ENCODE measurements around the gene APOA4. TPM values are rescaled to one million over a fixed set of nuclear protein-coding genes. Genes with fewer than 3 reads are reported as not detected.

APOA4 gene
- total and polyA plus RNA-seq, 2 of the 13 experiments (the other 11 are each of a cell fraction or from before 2014, with no cell fraction given): 3.8 to 7.2 TPM

DNA sequence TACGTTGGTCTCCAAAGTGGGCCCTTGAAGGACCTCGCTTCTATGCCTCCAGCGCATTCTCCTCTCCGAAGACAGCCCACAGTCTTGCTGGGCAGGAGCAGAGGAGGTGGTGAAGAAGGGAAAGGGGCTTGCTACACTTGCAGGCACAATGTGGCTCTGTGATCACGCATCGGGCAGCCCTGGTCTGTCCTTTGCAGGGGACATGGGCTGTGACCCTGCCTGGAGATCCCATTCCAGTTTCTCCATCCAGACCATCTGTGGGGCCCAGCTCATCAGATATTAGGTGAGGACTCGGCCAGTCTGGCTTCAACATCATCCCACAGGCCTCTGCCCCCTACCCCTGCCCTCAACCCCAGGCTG, 13.5 kb upstream of the APOA4 start (continued):
- peak; percentile 10; the same call in 1 of the 2 replicates for TF ChIP-seq ISL2 (CRISPR knock-in tag; IDR thresholded peaks at IDR 0.05)
- 0 out of 2 replicates have a peak, but pooled peaks have one; percentile 7 for TF ChIP-seq GFI1 (CRISPR knock-in tag; IDR thresholded peaks at IDR 0.05; ENCODE audit: borderline replicate concordance)

GRCh38 chr11:116835791-116836631, 12.9 kb upstream of the APOA4 start:
- under 1% methylated on average over 18 of the region's 57 CpGs for WGBS (ENCODE audit: low lambda C conversion rate)
- Histone ChIP-seq H2AFZ (ENCODE audit: low read length) (no peak overlapping the region), H3K36me3 (replicated peaks in 1 of 2; ENCODE audit: control insufficient read depth in 1 of 2, insufficient read depth in 2 of 2, low read length in 2 of 2) (no peaks in the 10 kb centered on the region; a peak in 2 of 5 replicates), H3K4me2 (ENCODE audit: low read depth, low read length) (peak overlapping the region; percentile 92), H3K27ac (ENCODE audit: extremely low read length, insufficient read depth, low read length) (peak overlapping the region; percentile 99), H3K9ac (ENCODE audit: insufficient read depth, low read depth, low read length) (peak overlapping the region; percentile 96), H3K9me3 (ENCODE audit: low read length) (no peaks in the 10 kb centered on the region), H3K4me3 (replicated peaks in 1 of 3; ENCODE audit: insufficient read depth in 1 of 3, low read depth in 2 of 3, low read length in 3 of 3) (peak overlapping the region; percentile 75 to 95 (median 92)), H3K4me1 (ENCODE audit: insufficient read depth, low read length) (peaks cover 87% of the 10 kb centered on the region), H4K20me1 (ENCODE audit: insufficient read depth, low read length) (peaks cover 9% of the 10 kb centered on the region; the same call in 1 of the 2 replicates), H3K79me2 (ENCODE audit: insufficient read depth, low read length) (peaks cover 39% of the 10 kb centered on the region), H3K27me3 (ENCODE audit: control insufficient read depth in 1 of 2, insufficient read depth in 2 of 2, low read length in 2 of 2) (no peaks in the 10 kb centered on the region)
- CTCF ChIA-PET (ENCODE audit: low intra/inter-chr PET ratio, low total read pairs): interaction anchor here (2.2 kb wide), 1 partner anchor 44 kb away, joined by 23 read pairs; the partner anchor contains the start of gene APOA5
- POLR2A ChIA-PET: interaction anchor here (0.6 to 18.4 kb wide), 21 partner anchors 10 to 309 kb away, joined by 3 to 1365 read pairs (median 12); partner anchors contain the start of genes APOA4, APOA5, APOC3 and BUD13
- in situ Hi-C loops (cut with HindIII; ENCODE audit: extremely low pct_ligation_motif_present, low pct_unique_long_range_greater_than_20kb) (loop anchor here (5.0 kb wide), 1 partner anchor 44 kb away; the partner anchor contains the start of gene APOA5), intact Hi-C loops (cut with micrococcal nuclease; ENCODE audit: unreplicated experiment) (no loop called here)
- FAIRE-seq (no peak), DNase-seq (ENCODE audit: low spot score) (peak; percentile 61), ATAC-seq (peak; percentile 1; the same call in 2 of the 3 replicates)
- TSS peak; percentile 89 for BruUV-seq (replicated peaks)
- TF ChIP-seq ZNF737 (CRISPR knock-in tag; IDR thresholded peaks at IDR 0.05; ENCODE audit: borderline replicate concordance) (0 out of 2 replicates have a peak, but pooled peaks have one; percentile 14), TBX2 (CRISPR knock-in tag; IDR thresholded peaks at IDR 0.05; ENCODE audit: borderline replicate concordance) (peak; percentile 53; the same call in 1 of the 2 replicates), KDM3A (CRISPR knock-in tag; IDR thresholded peaks at IDR 0.05; ENCODE audit: low read depth) (peak; percentile 94), MIXL1 (CRISPR knock-in tag; IDR thresholded peaks at IDR 0.05) (0 out of 2 replicates have a peak, but pooled peaks have one; percentile 40), ZNF710 (CRISPR knock-in tag; IDR thresholded peaks at IDR 0.05; ENCODE audit: borderline replicate concordance) (no peak), POLR2AphosphoS2 (IDR thresholded peaks at IDR 0.05; ENCODE audit: low read depth, low read length) (no peak)
- TF ChIP-seq, protein P1, sequence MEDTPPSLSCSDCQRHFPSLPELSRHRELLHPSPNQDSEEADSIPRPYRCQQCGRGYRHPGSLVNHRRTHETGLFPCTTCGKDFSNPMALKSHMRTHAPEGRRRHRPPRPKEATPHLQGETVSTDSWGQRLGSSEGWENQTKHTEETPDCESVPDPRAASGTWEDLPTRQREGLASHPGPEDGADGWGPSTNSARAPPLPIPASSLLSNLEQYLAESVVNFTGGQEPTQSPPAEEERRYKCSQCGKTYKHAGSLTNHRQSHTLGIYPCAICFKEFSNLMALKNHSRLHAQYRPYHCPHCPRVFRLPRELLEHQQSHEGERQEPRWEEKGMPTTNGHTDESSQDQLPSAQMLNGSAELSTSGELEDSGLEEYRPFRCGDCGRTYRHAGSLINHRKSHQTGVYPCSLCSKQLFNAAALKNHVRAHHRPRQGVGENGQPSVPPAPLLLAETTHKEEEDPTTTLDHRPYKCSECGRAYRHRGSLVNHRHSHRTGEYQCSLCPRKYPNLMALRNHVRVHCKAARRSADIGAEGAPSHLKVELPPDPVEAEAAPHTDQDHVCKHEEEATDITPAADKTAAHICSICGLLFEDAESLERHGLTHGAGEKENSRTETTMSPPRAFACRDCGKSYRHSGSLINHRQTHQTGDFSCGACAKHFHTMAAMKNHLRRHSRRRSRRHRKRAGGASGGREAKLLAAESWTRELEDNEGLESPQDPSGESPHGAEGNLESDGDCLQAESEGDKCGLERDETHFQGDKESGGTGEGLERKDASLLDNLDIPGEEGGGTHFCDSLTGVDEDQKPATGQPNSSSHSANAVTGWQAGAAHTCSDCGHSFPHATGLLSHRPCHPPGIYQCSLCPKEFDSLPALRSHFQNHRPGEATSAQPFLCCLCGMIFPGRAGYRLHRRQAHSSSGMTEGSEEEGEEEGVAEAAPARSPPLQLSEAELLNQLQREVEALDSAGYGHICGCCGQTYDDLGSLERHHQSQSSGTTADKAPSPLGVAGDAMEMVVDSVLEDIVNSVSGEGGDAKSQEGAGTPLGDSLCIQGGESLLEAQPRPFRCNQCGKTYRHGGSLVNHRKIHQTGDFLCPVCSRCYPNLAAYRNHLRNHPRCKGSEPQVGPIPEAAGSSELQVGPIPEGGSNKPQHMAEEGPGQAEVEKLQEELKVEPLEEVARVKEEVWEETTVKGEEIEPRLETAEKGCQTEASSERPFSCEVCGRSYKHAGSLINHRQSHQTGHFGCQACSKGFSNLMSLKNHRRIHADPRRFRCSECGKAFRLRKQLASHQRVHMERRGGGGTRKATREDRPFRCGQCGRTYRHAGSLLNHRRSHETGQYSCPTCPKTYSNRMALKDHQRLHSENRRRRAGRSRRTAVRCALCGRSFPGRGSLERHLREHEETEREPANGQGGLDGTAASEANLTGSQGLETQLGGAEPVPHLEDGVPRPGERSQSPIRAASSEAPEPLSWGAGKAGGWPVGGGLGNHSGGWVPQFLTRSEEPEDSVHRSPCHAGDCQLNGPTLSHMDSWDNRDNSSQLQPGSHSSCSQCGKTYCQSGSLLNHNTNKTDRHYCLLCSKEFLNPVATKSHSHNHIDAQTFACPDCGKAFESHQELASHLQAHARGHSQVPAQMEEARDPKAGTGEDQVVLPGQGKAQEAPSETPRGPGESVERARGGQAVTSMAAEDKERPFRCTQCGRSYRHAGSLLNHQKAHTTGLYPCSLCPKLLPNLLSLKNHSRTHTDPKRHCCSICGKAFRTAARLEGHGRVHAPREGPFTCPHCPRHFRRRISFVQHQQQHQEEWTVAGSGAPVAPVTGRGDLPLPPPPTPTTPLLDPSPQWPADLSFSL (CRISPR knock-in tag; IDR thresholded peaks at IDR 0.05): no peak
- TF ChIP-seq, protein P2, sequence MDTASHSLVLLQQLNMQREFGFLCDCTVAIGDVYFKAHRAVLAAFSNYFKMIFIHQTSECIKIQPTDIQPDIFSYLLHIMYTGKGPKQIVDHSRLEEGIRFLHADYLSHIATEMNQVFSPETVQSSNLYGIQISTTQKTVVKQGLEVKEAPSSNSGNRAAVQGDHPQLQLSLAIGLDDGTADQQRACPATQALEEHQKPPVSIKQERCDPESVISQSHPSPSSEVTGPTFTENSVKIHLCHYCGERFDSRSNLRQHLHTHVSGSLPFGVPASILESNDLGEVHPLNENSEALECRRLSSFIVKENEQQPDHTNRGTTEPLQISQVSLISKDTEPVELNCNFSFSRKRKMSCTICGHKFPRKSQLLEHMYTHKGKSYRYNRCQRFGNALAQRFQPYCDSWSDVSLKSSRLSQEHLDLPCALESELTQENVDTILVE (CRISPR knock-in tag; IDR thresholded peaks at IDR 0.05): no peak

Data from HepG2 (cell line).